ENCODE results near the gene LIMS1.
"Not testable (repeated sequence)": the region's sequence is repeated elsewhere in the genome, so short reads cannot be mapped to it uniquely, and the experiment has no call there.

The LIMS1 gene

GRCh38 chr2:108588070-108588668 is 53.9 kb downstream of the LIMS1 start:
- no peak for DNase-seq

- no peak for DNase-seq
These were observed 55.1 kb downstream of the LIMS1 start for GRCh38 chr2:108589372-108589771.

GRCh38 chr2:108589781-108590180 is 55.5 kb downstream of the LIMS1 start:
- no peak for DNase-seq

GRCh38 chr2:108591163-108591562 is 56.9 kb downstream of the LIMS1 start:
- DNase-seq, result no peak

GRCh38 chr2:108593547-108594098 is 59.4 kb downstream of the LIMS1 start:
- no peak for DNase-seq

- DNase-seq, result no peak
These were observed 60.1 kb downstream of the LIMS1 start for GRCh38 chr2:108594132-108594981.

- DNase-seq, result no peak
These were observed 60.8 kb downstream of the LIMS1 start for GRCh38 chr2:108594982-108595464.

GRCh38 chr2:108595771-108596170 is 61.5 kb downstream of the LIMS1 start:
- DNase-seq, result not testable (repeated sequence)

- not testable (repeated sequence) for DNase-seq
These were observed 63.0 kb downstream of the LIMS1 start for GRCh38 chr2:108597105-108597744.

- DNase-seq, result not testable (repeated sequence)
These were observed 66.9 kb downstream of the LIMS1 start for GRCh38 chr2:108601199-108601598.

GRCh38 chr2:108602422-108602821 is 68.2 kb downstream of the LIMS1 start:
- no peak for DNase-seq

GRCh38 chr2:108604196-108604595 is 69.9 kb downstream of the LIMS1 start:
- DNase-seq, result no peak

GRCh38 chr2:108605947-108606346 is 71.7 kb downstream of the LIMS1 start:
- DNase-seq, result no peak

GRCh38 chr2:108607706-108608301 is 73.5 kb downstream of the LIMS1 start:
- DNase-seq, result peak in 1 of 4 experiments; percentile 23

- no peak for DNase-seq
These were observed 76.8 kb downstream of the LIMS1 start for GRCh38 chr2:108611021-108611420.

GRCh38 chr2:108612153-108612513 is 77.9 kb downstream of the LIMS1 start:
- no peak for DNase-seq

- no peak for DNase-seq
These were observed 78.4 kb downstream of the LIMS1 start for GRCh38 chr2:108612514-108613183.

- no peak for DNase-seq
These were observed 79.2 kb downstream of the LIMS1 start for GRCh38 chr2:108613261-108614042.

GRCh38 chr2:108614043-108614545 is 79.8 kb downstream of the LIMS1 start:
- DNase-seq, result no peak

GRCh38 chr2:108614659-108615058 is 80.4 kb downstream of the LIMS1 start:
- DNase-seq, result no peak

- DNase-seq, result no peak
These were observed 81.3 kb downstream of the LIMS1 start for GRCh38 chr2:108615480-108616090.

Measured in activated naive CD4-positive, alpha-beta T cell (primary cell).